Smooth muscle cell (in vitro differentiated cells): Measurements from ENCODE around the gene ANK2. TPM values are rescaled to one million over a fixed set of nuclear protein-coding genes. Genes with fewer than 3 reads are reported as not detected.

ENCODE experiments used
- DNase-seq: peaks from one replicate; lab custom pipeline; 2025; ENCODE audit not compliant: unreplicated experiment; lab: John Stamatoyannopoulos, UW
- H2AFZ ChIP-seq: fragments of 200-600 bp; sonication (generic); 2 replicates; pipeline ENCODE4 v1.6.0; 2016; ENCODE audit warnings: antibody characterized with exemption, low read depth, mild to moderate bottlenecking
- H3F3A ChIP-seq: fragments of 200-600 bp; sonication (generic); 2 replicates; pipeline ENCODE4 v1.6.0; 2017; ENCODE audit warnings: antibody characterized with exemption, low read depth
- H3K27ac ChIP-seq: fragments of 200-600 bp; sonication (generic); 2 replicates; pipeline ENCODE4 v1.5.1; 2016; ENCODE audit warnings: low read depth, mild to moderate bottlenecking
- H3K27me3 ChIP-seq: fragments of 200-600 bp; sonication (generic); 2 replicates; pipeline ENCODE4 v1.6.1; 2016; ENCODE audit warnings: low read depth, mild to moderate bottlenecking
- H3K36me3 ChIP-seq: fragments of 200-600 bp; sonication (generic); 2 replicates; pipeline ENCODE4 v1.5.1; 2016; ENCODE audit warnings: low read depth
- H3K4me1 ChIP-seq: fragments of 200-600 bp; sonication (generic); 2 replicates; pipeline ENCODE4 v1.5.1; 2016; ENCODE audit warnings: low read depth
- H3K4me2 ChIP-seq: fragments of 200-600 bp; sonication (generic); 2 replicates; pipeline ENCODE4 v1.6.0; 2016; ENCODE audit warnings: mild to moderate bottlenecking
- H3K4me3 ChIP-seq: fragments of 200-600 bp; sonication (generic); 2 replicates; pipeline ENCODE4 v1.5.1; 2016; ENCODE audit warnings: mild to moderate bottlenecking
- H3K79me2 ChIP-seq: fragments of 200-600 bp; sonication (generic); 2 replicates; pipeline ENCODE4 v1.6.0; 2016; ENCODE audit warnings: low read depth, mild to moderate bottlenecking
- H3K9ac ChIP-seq: fragments of 200-600 bp; sonication (generic); 2 replicates; pipeline ENCODE4 v1.6.0; 2016; ENCODE audit warnings: low read depth
- H3K9me3 ChIP-seq: fragments of 200-600 bp; sonication (generic); replicated peaks from 2 replicates; pipeline ENCODE4 v1.5.1; 2016; ENCODE audit warnings: low read depth
- H4K20me1 ChIP-seq: fragments of 200-600 bp; sonication (generic); 2 replicates; pipeline ENCODE4 v1.6.0; 2016; ENCODE audit warnings: low read depth
- WGBS: methylation state at CpG from one replicate; pipeline ENCODE4 v1.1.7; 2016; ENCODE audit warnings: low lambda C conversion rate; 5-methylcytosine and 5-hydroxymethylcytosine counted together
- polyA plus RNA-seq: library from polyadenylated mRNA; unstranded; fragments of >200 nt; fragmentation: Nextera tagmentation; extraction: Ambion mirVana; gene quantifications from 2 replicates; pipeline ENCODE4 v1.2.1, GENCODE V29; 2016
- total RNA-seq: library from RNA; depleted of rRNA; stranded (reverse); fragments of >200 nt; gene quantifications from 2 replicates; pipeline ENCODE4 v1.2.3, GENCODE V29; 2014
- TF ChIP-seq, protein P1 (sequence below): fragments of 200-600 bp; sonication (generic); IDR thresholded peaks from 2 replicates; pipeline ENCODE4 v1.5.1; 2017; ENCODE audit warnings: borderline replicate concordance, mild to moderate bottlenecking, antibody characterized with exemption; ENCODE audit not compliant: insufficient read depth, poor library complexity, severe bottlenecking

The ANK2 gene
- total RNA-seq = 8.1 and 9.5 TPM in 2 replicates
- polyA plus RNA-seq = 2.1 and 2.2 TPM in 2 replicates

DNA sequence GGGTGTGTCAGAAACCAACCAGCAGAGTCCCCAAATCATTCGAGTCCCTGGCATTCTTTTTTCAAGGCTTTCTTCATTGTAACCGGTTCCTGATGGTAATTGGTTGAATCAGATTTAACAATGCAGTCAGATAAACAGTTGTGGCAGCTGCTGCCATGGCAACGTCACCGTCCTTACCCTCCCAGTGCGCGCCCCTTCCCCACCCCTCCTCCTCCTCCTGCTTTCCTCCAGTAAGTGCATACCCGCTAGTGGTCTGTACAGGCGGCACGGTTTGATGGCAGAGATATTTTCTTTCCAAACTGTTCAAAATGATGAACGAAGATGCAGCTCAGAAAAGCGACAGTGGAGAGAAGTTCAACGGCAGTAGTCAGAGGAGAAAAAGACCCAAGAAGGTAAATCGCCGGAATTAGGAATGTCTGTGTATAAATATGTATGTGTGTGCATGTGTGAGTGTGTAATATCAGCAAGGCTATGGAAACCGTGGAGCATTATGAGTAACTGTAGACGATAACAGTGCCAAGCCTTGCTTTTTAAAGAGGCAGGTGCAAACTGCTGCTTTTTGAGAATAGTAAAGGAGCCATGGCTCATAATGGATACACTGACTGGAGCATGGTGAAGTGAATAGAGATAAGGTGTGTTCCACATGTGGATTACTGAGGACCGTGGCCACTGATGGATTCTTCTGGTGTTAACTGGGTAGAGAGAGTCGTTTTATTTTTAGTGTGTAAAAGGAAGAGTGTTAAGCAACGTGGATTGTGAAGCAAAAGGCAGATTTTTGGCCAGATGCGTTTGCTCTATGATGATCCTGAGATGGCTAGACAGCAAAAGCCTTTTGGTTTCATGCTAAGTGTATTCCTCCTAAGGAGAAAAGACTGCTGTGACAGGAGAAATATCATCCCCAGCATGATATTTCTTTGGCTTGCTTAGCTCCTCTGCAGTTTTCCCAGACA is at the start of gene ANK2:
ANK2 (plus strand) TSS at position 233 of the 950 bp plus-strand sequence; CDS start at position 309, 76 bp downstream.
- peaks cover 12% of the 10 kb centered on the region for H3K4me1 ChIP-seq
- H3K4me3 ChIP-seq = no peak within 1 kb of the TSS
- no peaks in the 10 kb centered on the region for H4K20me1 ChIP-seq
- TF ChIP-seq, protein P1, sequence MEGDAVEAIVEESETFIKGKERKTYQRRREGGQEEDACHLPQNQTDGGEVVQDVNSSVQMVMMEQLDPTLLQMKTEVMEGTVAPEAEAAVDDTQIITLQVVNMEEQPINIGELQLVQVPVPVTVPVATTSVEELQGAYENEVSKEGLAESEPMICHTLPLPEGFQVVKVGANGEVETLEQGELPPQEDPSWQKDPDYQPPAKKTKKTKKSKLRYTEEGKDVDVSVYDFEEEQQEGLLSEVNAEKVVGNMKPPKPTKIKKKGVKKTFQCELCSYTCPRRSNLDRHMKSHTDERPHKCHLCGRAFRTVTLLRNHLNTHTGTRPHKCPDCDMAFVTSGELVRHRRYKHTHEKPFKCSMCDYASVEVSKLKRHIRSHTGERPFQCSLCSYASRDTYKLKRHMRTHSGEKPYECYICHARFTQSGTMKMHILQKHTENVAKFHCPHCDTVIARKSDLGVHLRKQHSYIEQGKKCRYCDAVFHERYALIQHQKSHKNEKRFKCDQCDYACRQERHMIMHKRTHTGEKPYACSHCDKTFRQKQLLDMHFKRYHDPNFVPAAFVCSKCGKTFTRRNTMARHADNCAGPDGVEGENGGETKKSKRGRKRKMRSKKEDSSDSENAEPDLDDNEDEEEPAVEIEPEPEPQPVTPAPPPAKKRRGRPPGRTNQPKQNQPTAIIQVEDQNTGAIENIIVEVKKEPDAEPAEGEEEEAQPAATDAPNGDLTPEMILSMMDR = no peak
- H3K79me2 ChIP-seq = no peaks in the 10 kb centered on the region
- no peaks in the 10 kb centered on the region for H3K36me3 ChIP-seq
- no peak for DNase-seq
- no peaks in the 10 kb centered on the region for H3F3A ChIP-seq
- 47% methylated on average over 20 of the region's 20 CpGs for WGBS
- H3K9ac ChIP-seq = no peak within 1 kb of the TSS
- H3K27me3 ChIP-seq = no peaks in the 10 kb centered on the region
- H2AFZ ChIP-seq = no peak within 1 kb of the TSS
- H3K9me3 ChIP-seq = no peaks in the 10 kb centered on the region
- H3K4me2 ChIP-seq = peak within 1 kb of the TSS; percentile 11
- H3K27ac ChIP-seq = no peak within 1 kb of the TSS

DNA sequence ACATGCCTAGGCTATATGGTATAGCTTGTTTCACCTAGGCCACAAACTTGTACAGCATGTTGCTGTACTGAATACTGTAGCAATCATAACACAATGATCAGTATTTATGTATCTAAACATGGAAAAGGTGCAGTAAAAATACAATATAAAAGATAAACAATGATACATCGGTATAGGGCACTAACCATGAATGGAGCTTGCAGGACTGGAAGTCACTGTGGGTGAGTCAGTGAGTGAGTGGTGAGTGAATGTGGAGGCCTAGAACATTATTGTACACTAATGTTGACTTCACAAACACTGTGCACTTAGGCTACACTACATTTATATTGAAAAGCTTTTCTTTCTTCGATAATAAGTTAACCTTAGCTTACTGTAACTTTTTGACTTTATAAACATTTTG is 45.6 kb upstream of the ANK2 start:
- Histone ChIP-seq H3K27ac (no peak overlapping the region), H3K4me1 (peaks cover 8% of the 10 kb centered on the region), H3K9ac (no peak overlapping the region), H3K9me3 (no peaks in the 10 kb centered on the region), H3F3A (no peaks in the 10 kb centered on the region), H2AFZ (no peak overlapping the region), H3K36me3 (no peaks in the 10 kb centered on the region), H4K20me1 (no peaks in the 10 kb centered on the region), H3K4me3 (no peak overlapping the region), H3K4me2 (no peak overlapping the region), H3K27me3 (no peaks in the 10 kb centered on the region), H3K79me2 (no peaks in the 10 kb centered on the region)
- TF ChIP-seq, protein P1 = no peak
- no peak for DNase-seq
- WGBS = 89% methylated on average over 2 of the region's 2 CpGs

- DNase-seq = no peak
- WGBS = 89% methylated on average over 4 of the region's 4 CpGs
These were observed 44.8 kb upstream of the ANK2 start for GRCh38 chr4:113004655-113005054.

More at GRCh38 chr4:113004655-113005054, 44.8 kb upstream of the ANK2 start:
- no peak overlapping the region for H3K27ac ChIP-seq
- H3K79me2 ChIP-seq = no peaks in the 10 kb centered on the region
- no peak overlapping the region for H2AFZ ChIP-seq
- no peaks in the 10 kb centered on the region for H3F3A ChIP-seq
- H3K4me2 ChIP-seq = no peak overlapping the region
- H3K9me3 ChIP-seq = no peaks in the 10 kb centered on the region
- H3K27me3 ChIP-seq = no peaks in the 10 kb centered on the region
- H3K36me3 ChIP-seq = no peaks in the 10 kb centered on the region
- H3K9ac ChIP-seq = no peak overlapping the region
- H3K4me1 ChIP-seq = peaks cover 11% of the 10 kb centered on the region
- TF ChIP-seq, protein P1 = no peak
- no peaks in the 10 kb centered on the region for H4K20me1 ChIP-seq
- H3K4me3 ChIP-seq = no peak overlapping the region
